ENCODE results near the gene CHD5.

The CHD5 gene

DNA sequence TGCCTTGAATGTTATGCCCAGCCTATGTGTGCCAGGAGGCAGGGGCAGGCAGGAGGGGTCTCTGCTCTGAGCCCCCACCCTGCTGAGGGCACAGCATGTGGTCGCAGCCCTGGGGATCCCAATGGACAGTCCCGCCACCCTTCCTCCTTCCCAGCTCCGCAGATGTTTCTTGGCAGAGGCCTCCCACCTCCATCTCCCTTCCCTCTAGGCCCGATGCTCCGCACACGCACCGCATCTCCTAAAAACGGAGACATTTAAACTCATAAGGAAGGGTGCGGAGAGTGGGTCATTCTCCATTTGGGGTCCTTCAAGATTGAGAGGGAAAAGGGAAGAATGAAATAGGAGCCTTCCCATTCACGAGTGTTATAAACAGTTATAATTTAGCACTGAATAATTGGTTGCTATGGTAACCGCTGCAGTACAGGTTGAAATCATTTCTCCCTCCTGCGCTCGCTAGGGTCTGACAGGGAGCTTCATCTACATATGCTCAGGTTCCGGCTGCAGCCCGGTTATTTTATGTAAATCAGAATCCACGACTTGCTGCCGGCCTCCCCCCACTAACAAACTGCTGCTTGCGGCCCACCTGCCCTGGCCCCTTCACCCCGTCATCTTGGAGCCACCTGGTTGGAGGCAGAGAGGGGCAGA is 16.0 kb downstream of the CHD5 start:
- peaks cover 63% of the 10 kb centered on the region for H3K27me3 Mint-ChIP-seq (ENCODE audit: low read depth)
- H3K4me3 Mint-ChIP-seq, result no peak overlapping the region
- no peaks in the 10 kb centered on the region for H3K36me3 Mint-ChIP-seq (ENCODE audit: low read depth)

GRCh38 chr1:6163191-6163972 is 16.7 kb downstream of the CHD5 start:
- TF ChIP-seq, protein P1, sequence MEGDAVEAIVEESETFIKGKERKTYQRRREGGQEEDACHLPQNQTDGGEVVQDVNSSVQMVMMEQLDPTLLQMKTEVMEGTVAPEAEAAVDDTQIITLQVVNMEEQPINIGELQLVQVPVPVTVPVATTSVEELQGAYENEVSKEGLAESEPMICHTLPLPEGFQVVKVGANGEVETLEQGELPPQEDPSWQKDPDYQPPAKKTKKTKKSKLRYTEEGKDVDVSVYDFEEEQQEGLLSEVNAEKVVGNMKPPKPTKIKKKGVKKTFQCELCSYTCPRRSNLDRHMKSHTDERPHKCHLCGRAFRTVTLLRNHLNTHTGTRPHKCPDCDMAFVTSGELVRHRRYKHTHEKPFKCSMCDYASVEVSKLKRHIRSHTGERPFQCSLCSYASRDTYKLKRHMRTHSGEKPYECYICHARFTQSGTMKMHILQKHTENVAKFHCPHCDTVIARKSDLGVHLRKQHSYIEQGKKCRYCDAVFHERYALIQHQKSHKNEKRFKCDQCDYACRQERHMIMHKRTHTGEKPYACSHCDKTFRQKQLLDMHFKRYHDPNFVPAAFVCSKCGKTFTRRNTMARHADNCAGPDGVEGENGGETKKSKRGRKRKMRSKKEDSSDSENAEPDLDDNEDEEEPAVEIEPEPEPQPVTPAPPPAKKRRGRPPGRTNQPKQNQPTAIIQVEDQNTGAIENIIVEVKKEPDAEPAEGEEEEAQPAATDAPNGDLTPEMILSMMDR (IDR thresholded peaks at IDR 0.05; ENCODE audit: unreplicated experiment in 3 of 3), result no peak
- Mint-ChIP-seq H3K27me3 (ENCODE audit: low read depth) (peaks cover 59% of the 10 kb centered on the region), H3K9me3 (no peaks in the 10 kb centered on the region), H3K4me3 (no peak overlapping the region), H3K4me1 (no peaks in the 10 kb centered on the region), H3K27ac (no peak overlapping the region), H3K36me3 (ENCODE audit: low read depth) (no peaks in the 10 kb centered on the region)

More for the DNA sequence above, 16.0 kb downstream of the CHD5 start:
- Mint-ChIP-seq H3K9me3 (no peaks in the 10 kb centered on the region), H3K27ac (no peak overlapping the region), H3K4me1 (no peaks in the 10 kb centered on the region)
- TF ChIP-seq, protein P1 (IDR thresholded peaks at IDR 0.05; ENCODE audit: unreplicated experiment in 3 of 3), result no peak

DNA sequence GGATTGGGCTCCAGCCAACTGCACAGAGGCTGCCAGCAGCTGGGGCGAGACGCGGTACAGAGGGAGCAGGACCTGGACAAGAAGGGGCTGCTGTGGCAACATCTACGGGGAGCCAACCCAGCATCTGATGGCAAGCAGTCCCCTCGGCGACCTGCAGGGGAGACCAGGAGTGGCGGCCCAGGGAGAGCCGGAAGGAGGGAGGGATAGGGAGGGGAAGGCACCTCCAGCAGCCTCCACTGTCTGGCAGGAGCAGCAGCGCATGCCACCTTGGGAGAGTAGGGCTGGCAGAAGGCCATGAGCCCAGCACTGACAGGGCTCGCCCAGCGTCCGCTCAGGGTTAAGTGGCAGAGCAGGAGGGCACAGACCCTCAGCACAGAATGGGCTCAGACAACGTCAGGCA is 17.3 kb downstream of the CHD5 start:
- Mint-ChIP-seq H3K4me1 (no peaks in the 10 kb centered on the region), H3K4me3 (no peak overlapping the region), H3K9me3 (no peaks in the 10 kb centered on the region), H3K27ac (no peak overlapping the region), H3K36me3 (ENCODE audit: low read depth) (no peaks in the 10 kb centered on the region), H3K27me3 (ENCODE audit: low read depth) (peaks cover 59% of the 10 kb centered on the region)
- TF ChIP-seq, protein P1 (IDR thresholded peaks at IDR 0.05; ENCODE audit: unreplicated experiment in 3 of 3), result no peak

DNA sequence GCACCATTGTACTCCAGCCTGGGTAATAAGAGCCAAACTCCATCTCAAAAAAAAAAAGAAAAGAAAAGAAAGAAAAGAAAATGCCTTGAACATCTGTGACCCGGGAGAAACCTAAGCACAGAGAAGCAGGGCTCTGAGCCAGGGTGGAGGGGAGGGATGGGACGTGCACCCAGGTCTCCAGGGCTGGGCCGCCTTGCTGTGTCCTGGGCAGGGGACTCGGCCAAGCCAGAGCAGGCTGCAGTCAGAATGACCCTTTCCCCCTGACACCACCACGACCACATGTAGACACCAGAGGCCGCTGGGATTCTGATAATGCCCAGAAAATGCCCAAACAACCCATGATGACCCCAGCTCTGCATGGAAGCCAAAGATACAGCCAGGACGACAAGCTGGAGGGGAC is 17.8 kb downstream of the CHD5 start:
- Mint-ChIP-seq H3K27me3 (ENCODE audit: low read depth) (peaks cover 59% of the 10 kb centered on the region), H3K4me1 (no peaks in the 10 kb centered on the region), H3K36me3 (ENCODE audit: low read depth) (no peaks in the 10 kb centered on the region), H3K4me3 (no peak overlapping the region), H3K9me3 (no peaks in the 10 kb centered on the region), H3K27ac (no peak overlapping the region)
- TF ChIP-seq, protein P1 (IDR thresholded peaks at IDR 0.05; ENCODE audit: unreplicated experiment in 3 of 3), result no peak

- Mint-ChIP-seq H3K27ac (no peak overlapping the region), H3K4me1 (no peaks in the 10 kb centered on the region), H3K4me3 (no peak overlapping the region), H3K27me3 (ENCODE audit: low read depth) (peaks cover 35% of the 10 kb centered on the region), H3K36me3 (ENCODE audit: low read depth) (no peaks in the 10 kb centered on the region), H3K9me3 (no peaks in the 10 kb centered on the region)
- TF ChIP-seq, protein P1 (IDR thresholded peaks at IDR 0.05; ENCODE audit: unreplicated experiment in 3 of 3), result no peak
These were observed 21.9 kb downstream of the CHD5 start for GRCh38 chr1:6158181-6158580.

All from nephron (organoid).